H1 (cell line): Measurements from ENCODE around the gene CBY2. TPM values are rescaled to one million over a fixed set of nuclear protein-coding genes. Genes with fewer than 3 reads are reported as not detected.

Experiments used
- CTCF ChIA-PET: fragments of 300-600 bp; sonication (Branson Sonifier 250); formaldehyde crosslinking; loops from one replicate; lab custom pipeline; 2021; ENCODE audit not compliant: partially characterized antibody; lab: Charles Lee
- POLR2A ChIA-PET: fragments of 300-600 bp; sonication (Branson Sonifier 250); formaldehyde crosslinking; loops from one replicate; lab custom pipeline; 2021; ENCODE audit warnings: inconsistent platforms; ENCODE audit not compliant: partially characterized antibody; lab: Charles Lee
- DNase-seq, 2 experiments: peaks; one replicate each; pipeline versions ENCODE4 v3.0.0 to v3.0.0-alpha.2; 2010 to 2022; ENCODE audit warnings: low spot score in 2 of 2, low read depth in 1 of 2, mixed read lengths in 1 of 2
- FAIRE-seq: peaks from 2 replicates; lab custom pipeline; 2011; peaks lifted over from hg19 to GRCh38; lab: Jason Lieb, UNC
- H2AFZ ChIP-seq: 2 replicates; pipeline ENCODE4 v1.8.1; 2012; ENCODE audit warnings: low read length, inconsistent platforms
- H2AK5ac ChIP-seq: 2 replicates; pipeline ENCODE4 v1.6.1; 2013; ENCODE audit warnings: low read depth, low read length
- H2BK120ac ChIP-seq: replicated peaks from 2 replicates; pipeline ENCODE3; 2013; ENCODE audit warnings: low read depth, low read length, inconsistent platforms
- H2BK12ac ChIP-seq: 2 replicates; pipeline ENCODE4 v1.6.1; 2013; ENCODE audit warnings: low read depth, low read length
- H2BK15ac ChIP-seq: 2 replicates; pipeline ENCODE4 v1.6.1; 2013; ENCODE audit warnings: low read length
- H2BK20ac ChIP-seq: 2 replicates; pipeline ENCODE4 v1.6.1; 2013; ENCODE audit warnings: low read length
- H2BK5ac ChIP-seq: 2 replicates; pipeline ENCODE4 v1.6.1; 2013; ENCODE audit warnings: low read depth, low read length
- H3K14ac ChIP-seq: 2 replicates; pipeline ENCODE4 v1.6.1; 2013; ENCODE audit warnings: inconsistent platforms; ENCODE audit not compliant: insufficient read length
- H3K18ac ChIP-seq: 2 replicates; pipeline ENCODE4 v1.6.1; 2013; ENCODE audit warnings: low read length; ENCODE audit errors: extremely low read depth
- H3K23ac ChIP-seq: 2 replicates; pipeline ENCODE4 v1.6.1; 2013; ENCODE audit warnings: inconsistent platforms; ENCODE audit not compliant: insufficient read length
- H3K23me2 ChIP-seq: 2 replicates; pipeline ENCODE4 v1.6.1; 2013; ENCODE audit warnings: low read depth, low read length
- H3K27ac ChIP-seq: 2 replicates; pipeline ENCODE4 v1.6.1; 2011; ENCODE audit warnings: low read depth, low read length, inconsistent platforms
- H3K27me3 ChIP-seq, 4 experiments: replicated peaks in 1 of 4; 1 replicate in 1 of 4; 2 replicates in 3 of 4; pipeline versions ENCODE4 v1.6.1 to v1.8.1; 2011 to 2013; ENCODE audit warnings: low read length in 3 of 4, mild to moderate bottlenecking in 3 of 4, inconsistent platforms in 2 of 4, mixed read lengths in 2 of 4, moderate library complexity in 1 of 4; ENCODE audit not compliant: control insufficient read depth in 3 of 4, insufficient read depth in 3 of 4; ENCODE audit errors: extremely low read depth in 1 of 4
- H3K36me3 ChIP-seq, 4 experiments: 2 replicates each; pipeline versions ENCODE4 v1.6.1 to v1.8.1; 2011 to 2013; ENCODE audit warnings: mild to moderate bottlenecking in 4 of 4, low read length in 3 of 4, moderate library complexity in 2 of 4, control low read depth in 1 of 4, inconsistent platforms in 1 of 4; ENCODE audit not compliant: insufficient read depth in 4 of 4, control insufficient read depth in 2 of 4
- H3K4ac ChIP-seq: replicated peaks from 2 replicates; pipeline ENCODE3; 2013; ENCODE audit warnings: low read length, low read depth, mixed read lengths, inconsistent platforms; ENCODE audit not compliant: insufficient read length
- H3K4me1 ChIP-seq, 4 experiments: replicated peaks in 1 of 4; 1 replicate in 1 of 4; 2 replicates in 3 of 4; pipeline versions ENCODE4 v1.6.1 to v1.8.1; 2011 to 2013; ENCODE audit warnings: low read length in 3 of 4, inconsistent platforms in 2 of 4, mixed read lengths in 1 of 4; ENCODE audit not compliant: insufficient read depth in 4 of 4, control insufficient read depth in 3 of 4
- H3K4me2 ChIP-seq, 2 experiments: 2 replicates each; pipeline versions ENCODE4 v1.6.1 to v1.8.1; 2011 to 2013; ENCODE audit warnings: low read depth in 2 of 2, low read length in 2 of 2, control low read depth in 1 of 2, inconsistent platforms in 1 of 2, mild to moderate bottlenecking in 1 of 2; ENCODE audit not compliant: insufficient read depth in 1 of 2
- H3K4me3 ChIP-seq, 4 experiments: fragments of 200-600, 300-600 bp in 1 of 4; sonication (generic), shearing (Covaris generic), sonication (Bioruptor Twin) in 1 of 4; 2 replicates each; pipeline versions ENCODE4 v1.5.1 to v1.8.1; 2011 to 2016; ENCODE audit warnings: low read length in 4 of 4, low read depth in 3 of 4, control low read depth in 2 of 4, inconsistent platforms in 2 of 4, mild to moderate bottlenecking in 2 of 4, mixed read lengths in 1 of 4, moderate library complexity in 1 of 4; ENCODE audit not compliant: insufficient read depth in 2 of 4; ENCODE audit errors: extremely low read depth in 1 of 4
- H3K56ac ChIP-seq: replicated peaks from 2 replicates; pipeline ENCODE3; 2013; ENCODE audit warnings: low read depth, mild to moderate bottlenecking, mixed read lengths, low read length, inconsistent platforms; ENCODE audit not compliant: insufficient read length
- H3K79me1 ChIP-seq: 2 replicates; pipeline ENCODE4 v1.6.1; 2013; ENCODE audit warnings: low read depth, low read length, control low read depth
- H3K79me2 ChIP-seq, 2 experiments: 2 replicates each; pipeline versions ENCODE4 v1.6.1 to v1.8.1; 2012 to 2013; ENCODE audit warnings: low read length in 2 of 2, mild to moderate bottlenecking in 2 of 2, inconsistent platforms in 1 of 2; ENCODE audit not compliant: insufficient read depth in 2 of 2, control insufficient read depth in 1 of 2
- H3K9ac ChIP-seq, 4 experiments: replicated peaks in 1 of 4; 1 replicate in 1 of 4; 2 replicates in 3 of 4; pipeline versions ENCODE4 v1.6.1 to v1.8.1; 2011 to 2013; ENCODE audit warnings: low read depth in 3 of 4, low read length in 3 of 4, control low read depth in 2 of 4, mild to moderate bottlenecking in 2 of 4, moderate library complexity in 2 of 4, inconsistent platforms in 1 of 4; ENCODE audit errors: extremely low read depth in 1 of 4
- H3K9me3 ChIP-seq, 2 experiments: 2 replicates each; pipeline versions ENCODE4 v1.6.1 to v1.8.1; 2012 to 2013; ENCODE audit warnings: mild to moderate bottlenecking in 2 of 2, moderate library complexity in 2 of 2, control low read depth in 1 of 2, inconsistent platforms in 1 of 2, low read depth in 1 of 2, low read length in 1 of 2, mixed read lengths in 1 of 2; ENCODE audit not compliant: insufficient read depth in 2 of 2
- H4K20me1 ChIP-seq, 2 experiments: replicated peaks in 1 of 2; 2 replicates each; pipeline versions ENCODE3 to v1.8.1; 2011 to 2013; ENCODE audit warnings: inconsistent platforms in 2 of 2, low read length in 2 of 2, mild to moderate bottlenecking in 1 of 2; ENCODE audit not compliant: insufficient read depth in 2 of 2, control insufficient read depth in 1 of 2
- H4K5ac ChIP-seq: 2 replicates; pipeline ENCODE4 v1.6.1; 2013; ENCODE audit warnings: low read length, low read depth, mixed read lengths, inconsistent platforms; ENCODE audit not compliant: insufficient read length
- H4K8ac ChIP-seq: 2 replicates; pipeline ENCODE4 v1.8.0; 2013; ENCODE audit warnings: mild to moderate bottlenecking, moderate library complexity, low read length, inconsistent platforms; ENCODE audit not compliant: insufficient read depth; ENCODE audit errors: extremely low read depth
- H4K91ac ChIP-seq: replicated peaks from 2 replicates; pipeline ENCODE3; 2013; ENCODE audit warnings: low read length, mixed read lengths, inconsistent platforms; ENCODE audit not compliant: insufficient read length
- BACH1 ChIP-seq: IDR thresholded peaks from 2 replicates; pipeline ENCODE4 v1.6.1; 2012; ENCODE audit warnings: low read length, improper control_type of control experiment
- EGR1 ChIP-seq: IDR thresholded peaks from 2 replicates; pipeline ENCODE4 v1.6.1; 2011; ENCODE audit warnings: low read depth, low read length, borderline replicate concordance
- HDAC2 ChIP-seq, 2 experiments: fragments of 300-600 bp in 1 of 2; sonication (generic) in 1 of 2; IDR thresholded peaks; 2 replicates each; pipeline ENCODE4 v1.6.1; 2011 to 2012; ENCODE audit warnings: low read depth in 2 of 2, low read length in 2 of 2, mild to moderate bottlenecking in 2 of 2, moderate library complexity in 2 of 2, borderline replicate concordance in 1 of 2, inconsistent platforms in 1 of 2
- JUN ChIP-seq: IDR thresholded peaks from 2 replicates; pipeline ENCODE4 v1.6.1; 2011; ENCODE audit warnings: low read depth, mild to moderate bottlenecking, improper control_type of control experiment, low read length
- RXRA ChIP-seq: IDR thresholded peaks from 2 replicates; pipeline ENCODE4 v1.6.1; 2011; ENCODE audit warnings: low read depth, mild to moderate bottlenecking, low read length, moderate library complexity; ENCODE audit not compliant: insufficient read depth
- SIX5 ChIP-seq: IDR thresholded peaks from 2 replicates; pipeline ENCODE4 v1.6.1; 2011; ENCODE audit warnings: mild to moderate bottlenecking, low read depth, low read length
- SRF ChIP-seq: IDR thresholded peaks from 2 replicates; pipeline ENCODE4 v1.6.1; 2011; ENCODE audit warnings: mild to moderate bottlenecking, low read depth, low read length, moderate library complexity
- SUZ12 ChIP-seq: fragments of 200-600 bp; sonication (generic); IDR thresholded peaks from 2 replicates; pipeline ENCODE4 v1.6.1; 2012; ENCODE audit warnings: mild to moderate bottlenecking, inconsistent platforms, low read length, moderate library complexity, mixed read lengths
- TBP ChIP-seq: IDR thresholded peaks from 2 replicates; pipeline ENCODE4 v1.6.1; 2011; ENCODE audit warnings: low read depth, low read length, improper control_type of control experiment
- WGBS, 2 experiments: shearing (Covaris generic) in 1 of 2; methylation state at CpG; one replicate each; pipeline versions ENCODE4 v1.1.6 to v1.1.7; 2013 to 2015; ENCODE audit warnings: low lambda C conversion rate in 2 of 2, mixed read lengths in 2 of 2, inconsistent platforms in 1 of 2, low coverage in 1 of 2, missing lambda C conversion rate in 1 of 2; ENCODE audit not compliant: insufficient replicate concordance in 2 of 2, insufficient coverage in 1 of 2, insufficient read length in 1 of 2; ENCODE audit errors: extremely low coverage in 1 of 2, missing lambda C conversion rate in 1 of 2; 5-methylcytosine and 5-hydroxymethylcytosine counted together
- polyA plus RNA-seq, 7 experiments: library from polyadenylated mRNA; depleted of rRNA in 3 of 7; stranded (reverse) in 5 of 7; unstranded in 2 of 7; fragments of >200 nt in 5 of 7; fragments of 200-250 nt in 2 of 7; gene quantifications; 1 replicate in 5 of 7; 2 replicates in 1 of 7; 4 replicates in 1 of 7; pipeline versions ENCODE4 v1.2.1 to v1.2.3, GENCODE V29; 2011 to 2013; ENCODE audit warnings: missing spikeins in 2 of 7, mixed read lengths in 2 of 7
- total RNA-seq: library from RNA; stranded (reverse); fragmentation: NEBNext Ultra II Directional; extraction: Animal tissue kit (Norgen Biotek cat#: 25700); gene quantifications from 2 replicates; pipeline ENCODE4 v1.2.1, GENCODE V29; 2021
- TF ChIP-seq, protein P1 (sequence below): IDR thresholded peaks from 2 replicates; pipeline ENCODE4 v1.6.1; 2012; ENCODE audit warnings: inconsistent platforms

CBY2 gene
- total and polyA plus RNA-seq, 2 of the 8 experiments (the other 6 are each of a cell fraction or from before 2014, with no cell fraction given): not detected

GRCh38 chr13:45744979-45745378 lies 42.9 kb downstream of the CBY2 start:
- H4K5ac ChIP-seq: no peak overlapping the region
- no peaks in the 10 kb centered on the region for H3K79me1 ChIP-seq
- H2BK120ac ChIP-seq: no peak overlapping the region
- no peak overlapping the region for H2BK5ac ChIP-seq
- CTCF ChIA-PET: interaction anchor here (0.8 to 1.5 kb wide), 5 partner anchors 12 to 121 kb away, joined by 3 read pairs; no protein-coding TSS in a partner anchor
- no peak overlapping the region for H2BK15ac ChIP-seq
- H2BK12ac ChIP-seq: no peak overlapping the region
- no peak overlapping the region for H3K27ac ChIP-seq
- H4K8ac ChIP-seq: no peak overlapping the region; the same call in 1 of the 2 replicates
- H3K23me2 ChIP-seq: no peaks in the 10 kb centered on the region; the same call in 1 of the 2 replicates
- POLR2A ChIA-PET: no interaction called here
- H3K9me3 ChIP-seq: no peaks in the 10 kb centered on the region
- no peak overlapping the region for H3K18ac ChIP-seq
- H3K79me2 ChIP-seq: no peaks in the 10 kb centered on the region
- no peak overlapping the region for H3K4me3 ChIP-seq
- DNase-seq: no peak
- H3K56ac ChIP-seq: no peak overlapping the region
- no peak overlapping the region for H3K4ac ChIP-seq
- no peak overlapping the region for H2BK20ac ChIP-seq
- H3K36me3 ChIP-seq: no peaks in the 10 kb centered on the region
- H4K20me1 ChIP-seq: no peaks in the 10 kb centered on the region
- no peak overlapping the region for H4K91ac ChIP-seq
- no peak overlapping the region for H3K9ac ChIP-seq
- no peak for FAIRE-seq
- 87% methylated on average over 3 of the region's 3 CpGs; no CpG with 5 or more reads in 1 of the 2 experiments for WGBS, 2 experiments
- no peak overlapping the region for H2AK5ac ChIP-seq
- no peak overlapping the region for H3K4me2 ChIP-seq
- no peak overlapping the region for H3K14ac ChIP-seq
- H3K23ac ChIP-seq: no peak overlapping the region
- H3K4me1 ChIP-seq: peaks cover 0 to 2% (median 0%) of the 10 kb centered on the region in 4 experiments; a peak in 1 of 7 replicates
- H3K27me3 ChIP-seq: peaks cover 0 to 1% (median 0%) of the 10 kb centered on the region in 4 experiments; a peak in 1 of 7 replicates
- no peak overlapping the region for H2AFZ ChIP-seq
- TF ChIP-seq, protein P1, sequence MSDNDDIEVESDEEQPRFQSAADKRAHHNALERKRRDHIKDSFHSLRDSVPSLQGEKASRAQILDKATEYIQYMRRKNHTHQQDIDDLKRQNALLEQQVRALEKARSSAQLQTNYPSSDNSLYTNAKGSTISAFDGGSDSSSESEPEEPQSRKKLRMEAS: no peak
- TF ChIP-seq TBP (no peak), SRF (no peak), SUZ12 (no peak), JUN (no peak), RXRA (no peak), BACH1 (no peak), SIX5 (no peak), HDAC2 (IDR thresholded peaks at IDR 0.05; ENCODE audit: borderline replicate concordance in 1 of 2, low read depth in 2 of 2, low read length in 2 of 2) (no peak), EGR1 (no peak)
